Loucy (cell line): Measurements from ENCODE around the gene NRGN.

Experiments
- EZH2phosphoT487 ChIP-seq: fragments of 200-600 bp; IDR thresholded peaks from 2 replicates; pipeline ENCODE4 v1.6.1; 2018; ENCODE audit warnings: antibody characterized with exemption, mild to moderate bottlenecking, moderate library complexity, borderline replicate concordance
- TF ChIP-seq, protein P1 (sequence below): fragments of 200-600 bp; sonication (generic); conservative IDR thresholded peaks from 2 replicates; pipeline ENCODE4 v1.5.1; 2014; ENCODE audit warnings: mild to moderate bottlenecking, antibody characterized with exemption, low read length

DNA sequence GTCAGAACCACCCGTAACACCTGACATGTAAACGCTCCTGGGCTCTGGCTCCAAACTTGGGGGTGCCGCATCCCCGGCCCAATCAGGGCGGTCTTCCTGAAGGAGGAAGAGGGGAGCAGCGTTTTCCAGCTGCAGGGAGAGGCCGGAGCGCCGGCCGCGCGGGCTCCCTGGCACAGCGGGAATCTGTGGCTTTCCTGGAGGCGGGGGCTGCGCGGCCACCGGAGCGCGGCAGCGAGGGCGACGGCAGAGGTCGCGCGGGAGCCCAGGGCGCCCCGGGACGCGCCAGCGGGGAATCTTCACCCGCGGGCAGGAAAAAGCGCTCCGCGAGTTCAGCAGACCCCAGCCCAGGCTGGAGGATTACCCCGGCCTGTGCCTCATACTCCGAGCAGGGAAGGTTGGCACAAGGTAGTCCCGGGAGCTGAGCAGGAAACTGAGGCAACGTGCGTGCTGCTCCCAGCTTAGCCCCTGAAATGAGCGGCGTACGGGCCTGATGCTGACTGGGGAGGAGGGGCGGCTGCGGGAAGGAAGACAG, 22.9 kb downstream of the NRGN start:
- TF ChIP-seq, protein P1, sequence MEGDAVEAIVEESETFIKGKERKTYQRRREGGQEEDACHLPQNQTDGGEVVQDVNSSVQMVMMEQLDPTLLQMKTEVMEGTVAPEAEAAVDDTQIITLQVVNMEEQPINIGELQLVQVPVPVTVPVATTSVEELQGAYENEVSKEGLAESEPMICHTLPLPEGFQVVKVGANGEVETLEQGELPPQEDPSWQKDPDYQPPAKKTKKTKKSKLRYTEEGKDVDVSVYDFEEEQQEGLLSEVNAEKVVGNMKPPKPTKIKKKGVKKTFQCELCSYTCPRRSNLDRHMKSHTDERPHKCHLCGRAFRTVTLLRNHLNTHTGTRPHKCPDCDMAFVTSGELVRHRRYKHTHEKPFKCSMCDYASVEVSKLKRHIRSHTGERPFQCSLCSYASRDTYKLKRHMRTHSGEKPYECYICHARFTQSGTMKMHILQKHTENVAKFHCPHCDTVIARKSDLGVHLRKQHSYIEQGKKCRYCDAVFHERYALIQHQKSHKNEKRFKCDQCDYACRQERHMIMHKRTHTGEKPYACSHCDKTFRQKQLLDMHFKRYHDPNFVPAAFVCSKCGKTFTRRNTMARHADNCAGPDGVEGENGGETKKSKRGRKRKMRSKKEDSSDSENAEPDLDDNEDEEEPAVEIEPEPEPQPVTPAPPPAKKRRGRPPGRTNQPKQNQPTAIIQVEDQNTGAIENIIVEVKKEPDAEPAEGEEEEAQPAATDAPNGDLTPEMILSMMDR, result no peak
- TF ChIP-seq EZH2phosphoT487, result no peak
